ENCODE data around the gene SIRT3.

DNA sequence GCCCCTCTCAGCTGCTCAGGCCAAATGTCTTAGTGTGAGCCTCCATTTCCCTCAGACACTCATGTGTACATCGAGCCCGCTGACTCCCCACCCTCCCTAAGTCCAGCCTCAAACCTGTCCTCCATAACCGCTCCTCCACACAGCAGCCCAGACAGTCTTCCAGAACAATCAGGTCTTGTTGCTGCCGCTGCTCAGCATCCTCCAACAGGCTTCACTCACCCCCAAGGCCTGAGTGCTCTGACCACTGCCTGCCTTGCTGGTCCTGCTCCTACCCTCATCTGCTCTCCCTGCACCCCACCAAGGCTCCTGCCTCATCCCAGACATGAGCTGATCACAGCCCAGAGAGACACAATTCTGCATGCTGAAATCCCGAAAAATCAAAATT is 17.7 kb upstream of the SIRT3 start:
- TF ChIP-seq CTCF (conservative IDR thresholded peaks at IDR 0.05 in 1 of 2, IDR thresholded peaks at IDR 0.05 in 1 of 2; ENCODE audit: low read depth in 1 of 2, low read length in 2 of 2) (no peak), EZH2 (IDR thresholded peaks at IDR 0.05; ENCODE audit: low read length, missing control alignments) (no peak)
